ENCODE results near the gene WDR73. TPM values are rescaled to one million over a fixed set of nuclear protein-coding genes. Genes with fewer than 3 reads are reported as not detected.

The WDR73 gene
- total and polyA plus RNA-seq, 10 of the 15 experiments (the other 5 are each of a cell fraction or from before 2014, with no cell fraction given): 4.4 to 25.6 (median 16.3) TPM

DNA sequence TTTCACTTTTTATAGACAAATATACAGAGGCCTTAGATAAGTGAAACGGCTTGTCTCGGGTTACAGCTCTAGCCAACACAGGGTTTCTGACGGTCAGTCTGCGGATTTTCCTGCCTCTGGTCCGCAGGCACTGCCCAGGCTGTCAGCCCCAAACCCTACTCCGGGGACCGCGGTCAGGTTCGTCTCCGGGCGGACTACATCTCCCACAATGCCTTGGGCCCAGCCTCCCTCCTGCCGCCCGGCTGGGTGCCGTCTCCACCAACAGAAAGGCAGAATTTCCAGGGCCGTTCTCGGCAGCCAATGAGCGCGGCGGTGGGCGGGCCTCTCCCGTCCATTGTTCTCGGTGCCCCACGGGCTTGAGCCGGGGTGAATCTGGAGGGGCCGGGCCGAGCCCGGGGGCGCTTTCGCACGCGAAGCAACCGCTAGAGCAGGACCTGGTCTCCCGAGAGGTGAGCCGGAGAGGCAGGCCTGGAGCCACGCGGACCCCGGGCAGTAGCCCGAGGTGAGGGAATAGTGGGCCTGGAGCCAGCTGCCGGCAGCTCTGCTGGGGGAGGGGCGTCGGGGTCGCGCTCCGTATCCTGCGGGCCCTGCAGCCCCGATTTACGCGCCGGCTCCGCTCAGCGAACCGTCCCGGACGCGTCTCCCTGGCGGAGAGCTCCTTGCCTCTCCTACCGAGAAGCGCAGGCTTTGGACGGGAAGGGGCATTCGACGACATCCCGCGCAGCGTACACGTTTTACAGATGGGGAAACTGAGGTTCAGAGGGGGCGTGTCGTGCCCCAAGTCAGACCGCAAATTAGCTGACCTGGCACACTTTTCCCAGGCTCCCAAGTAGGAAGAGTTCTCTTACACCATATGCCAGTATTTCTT lies 53.2 kb downstream of the WDR73 start, which contains the start of gene ZSCAN2 (continued):
- TF ChIP-seq TARDBP (IDR thresholded peaks at IDR 0.05; ENCODE audit: borderline replicate concordance): no peak; the same call in 1 of the 2 replicates
- no peak for TF ChIP-seq CEBPZ (IDR thresholded peaks at IDR 0.05; ENCODE audit: low read depth, low read length)
- no peak for TF ChIP-seq ETV6 (conservative IDR thresholded peaks at IDR 0.05 in 1 of 2, IDR thresholded peaks at IDR 0.05 in 1 of 2; ENCODE audit: borderline replicate concordance in 1 of 2, low read depth in 1 of 2)
- no peak for TF ChIP-seq SMAD1 (IDR thresholded peaks at IDR 0.05; ENCODE audit: low read depth, partially characterized antibody)
- peak; percentile 88 for TF ChIP-seq YY1 (IDR thresholded peaks at IDR 0.05; ENCODE audit: low read depth, low read length)
- 0 out of 2 replicates have a peak, but pooled peaks have one; percentile 25 for TF ChIP-seq TCF3 (IDR thresholded peaks at IDR 0.05; ENCODE audit: borderline replicate concordance, insufficient read depth, low read depth, low read length)
- no peak for TF ChIP-seq RAD51 (IDR thresholded peaks at IDR 0.05)
- no peak for TF ChIP-seq FOXK2 (IDR thresholded peaks at IDR 0.05)
- TF ChIP-seq NFYA (IDR thresholded peaks at IDR 0.05; ENCODE audit: borderline replicate concordance, low read depth, low read length): no peak
- no peak for TF ChIP-seq SREBF2 (IDR thresholded peaks at IDR 0.05; ENCODE audit: low read length)
- TF ChIP-seq KAT2A (conservative IDR thresholded peaks at IDR 0.05; ENCODE audit: control insufficient read depth, low read depth, low read length): no peak
- TF ChIP-seq, protein P1, sequence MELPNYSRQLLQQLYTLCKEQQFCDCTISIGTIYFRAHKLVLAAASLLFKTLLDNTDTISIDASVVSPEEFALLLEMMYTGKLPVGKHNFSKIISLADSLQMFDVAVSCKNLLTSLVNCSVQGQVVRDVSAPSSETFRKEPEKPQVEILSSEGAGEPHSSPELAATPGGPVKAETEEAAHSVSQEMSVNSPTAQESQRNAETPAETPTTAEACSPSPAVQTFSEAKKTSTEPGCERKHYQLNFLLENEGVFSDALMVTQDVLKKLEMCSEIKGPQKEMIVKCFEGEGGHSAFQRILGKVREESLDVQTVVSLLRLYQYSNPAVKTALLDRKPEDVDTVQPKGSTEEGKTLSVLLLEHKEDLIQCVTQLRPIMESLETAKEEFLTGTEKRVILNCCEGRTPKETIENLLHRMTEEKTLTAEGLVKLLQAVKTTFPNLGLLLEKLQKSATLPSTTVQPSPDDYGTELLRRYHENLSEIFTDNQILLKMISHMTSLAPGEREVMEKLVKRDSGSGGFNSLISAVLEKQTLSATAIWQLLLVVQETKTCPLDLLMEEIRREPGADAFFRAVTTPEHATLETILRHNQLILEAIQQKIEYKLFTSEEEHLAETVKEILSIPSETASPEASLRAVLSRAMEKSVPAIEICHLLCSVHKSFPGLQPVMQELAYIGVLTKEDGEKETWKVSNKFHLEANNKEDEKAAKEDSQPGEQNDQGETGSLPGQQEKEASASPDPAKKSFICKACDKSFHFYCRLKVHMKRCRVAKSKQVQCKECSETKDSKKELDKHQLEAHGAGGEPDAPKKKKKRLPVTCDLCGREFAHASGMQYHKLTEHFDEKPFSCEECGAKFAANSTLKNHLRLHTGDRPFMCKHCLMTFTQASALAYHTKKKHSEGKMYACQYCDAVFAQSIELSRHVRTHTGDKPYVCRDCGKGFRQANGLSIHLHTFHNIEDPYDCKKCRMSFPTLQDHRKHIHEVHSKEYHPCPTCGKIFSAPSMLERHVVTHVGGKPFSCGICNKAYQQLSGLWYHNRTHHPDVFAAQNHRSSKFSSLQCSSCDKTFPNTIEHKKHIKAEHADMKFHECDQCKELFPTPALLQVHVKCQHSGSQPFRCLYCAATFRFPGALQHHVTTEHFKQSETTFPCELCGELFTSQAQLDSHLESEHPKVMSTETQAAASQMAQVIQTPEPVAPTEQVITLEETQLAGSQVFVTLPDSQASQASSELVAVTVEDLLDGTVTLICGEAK (IDR thresholded peaks at IDR 0.05; ENCODE audit: borderline replicate concordance): no peak; the same call in 1 of the 2 replicates
- TF ChIP-seq PBX3 (IDR thresholded peaks at IDR 0.05; ENCODE audit: insufficient replicate concordance, low read depth, low read length): no peak
- TF ChIP-seq NRF1 (conservative IDR thresholded peaks at IDR 0.05; ENCODE audit: low read depth, low read length): no peak
- no peak for TF ChIP-seq SPI1 (IDR thresholded peaks at IDR 0.05; ENCODE audit: borderline replicate concordance, insufficient read depth, low read depth, low read length)
- TF ChIP-seq SUZ12 (IDR thresholded peaks at IDR 0.05; ENCODE audit: unreplicated experiment): no peak
- TF ChIP-seq ZNF622 (IDR thresholded peaks at IDR 0.05): no peak
- TF ChIP-seq HDAC6 (IDR thresholded peaks at IDR 0.05; ENCODE audit: unreplicated experiment): no peak
- peak; percentile 20 for TF ChIP-seq MEF2B (IDR thresholded peaks at IDR 0.05; ENCODE audit: partially characterized antibody, poor library complexity, severe bottlenecking)
- no peak for TF ChIP-seq WRNIP1 (IDR thresholded peaks at IDR 0.05; ENCODE audit: borderline replicate concordance, low read depth, low read length)
- TF ChIP-seq BCL11A (IDR thresholded peaks at IDR 0.05; ENCODE audit: low read depth, low read length): no peak
